HepG2 (cell line): Measurements from ENCODE around the gene SLC22A31. TPM values are rescaled to one million over a fixed set of nuclear protein-coding genes. Genes with fewer than 3 reads are reported as not detected.

Source experiments
- CBFB ChIP-seq: sonication (generic); formaldehyde crosslinking; IDR thresholded peaks from 2 replicates; pipeline ENCODE4 v1.4.0; 2020; ENCODE audit warnings: missing genetic modification reagents
- CEBPG ChIP-seq: IDR thresholded peaks from 2 replicates; pipeline ENCODE4 v1.6.1; 2016
- DMAP1 ChIP-seq: IDR thresholded peaks from 2 replicates; pipeline ENCODE4 v1.6.1; 2016
- DNMT3B ChIP-seq: conservative IDR thresholded peaks from 2 replicates; pipeline ENCODE4 v1.6.1; 2016; ENCODE audit warnings: missing biosample characterization, control low read depth
- EHMT2 ChIP-seq: fragments of 200-600 bp; sonication (generic); IDR thresholded peaks from 2 replicates; pipeline ENCODE4 v1.7.0; 2017; ENCODE audit warnings: antibody characterized with exemption, low read depth, low read length, borderline replicate concordance
- ELF4 ChIP-seq: sonication (generic); formaldehyde crosslinking; IDR thresholded peaks from 2 replicates; pipeline ENCODE4 v1.5.0; 2020; ENCODE audit warnings: missing genetic modification reagents, mild to moderate bottlenecking, moderate library complexity, borderline replicate concordance
- GLMP ChIP-seq: sonication (generic); formaldehyde crosslinking; IDR thresholded peaks from 2 replicates; pipeline ENCODE4 v1.9.0; 2021; ENCODE audit warnings: missing genetic modification reagents, mild to moderate bottlenecking, borderline replicate concordance
- HNRNPUL1 ChIP-seq: fragments of 200-400 bp; formaldehyde crosslinking; IDR thresholded peaks from 2 replicates; pipeline ENCODE4 v1.6.1; 2017; ENCODE audit warnings: low read depth, mild to moderate bottlenecking, low read length, moderate library complexity
- ISX ChIP-seq: sonication (generic); formaldehyde crosslinking; conservative IDR thresholded peaks from 2 replicates; pipeline ENCODE4 v1.5.0; 2020; ENCODE audit warnings: missing genetic modification reagents
- MAFG ChIP-seq: sonication (generic); formaldehyde crosslinking; IDR thresholded peaks from 2 replicates; pipeline ENCODE4 v1.5.1; 2020; ENCODE audit warnings: mild to moderate bottlenecking, missing genetic modification reagents
- MXD1 ChIP-seq: sonication (generic); formaldehyde crosslinking; IDR thresholded peaks from 2 replicates; pipeline ENCODE4 v1.4.0; 2020; ENCODE audit warnings: mild to moderate bottlenecking, missing genetic modification reagents
- NBN ChIP-seq: fragments of 450-650 bp; conservative IDR thresholded peaks from 2 replicates; pipeline ENCODE4 v1.6.1; 2017
- NCOA2 ChIP-seq: sonication (generic); formaldehyde crosslinking; IDR thresholded peaks from 2 replicates; pipeline ENCODE4 v1.8.0; 2022; ENCODE audit warnings: inconsistent platforms
- NFYC ChIP-seq: IDR thresholded peaks from 2 replicates; pipeline ENCODE4 v1.6.1; 2016; ENCODE audit warnings: missing genetic modification reagents, missing compliant biosample characterization
- RBFOX2 ChIP-seq: fragments of 200-400 bp; formaldehyde crosslinking; IDR thresholded peaks from 2 replicates; pipeline ENCODE4 v1.6.1; 2017; ENCODE audit warnings: low read depth, mild to moderate bottlenecking, low read length
- TBX3 ChIP-seq: fragments of 450-650 bp; IDR thresholded peaks from 2 replicates; pipeline ENCODE4 v1.6.1; 2017; ENCODE audit warnings: antibody characterized with exemption, mild to moderate bottlenecking, inconsistent platforms, borderline replicate concordance
- ZBTB44 ChIP-seq: sonication (generic); formaldehyde crosslinking; IDR thresholded peaks from 2 replicates; pipeline ENCODE4 v1.4.0; 2020; ENCODE audit warnings: missing genetic modification reagents
- ZMYM2 ChIP-seq: sonication (generic); formaldehyde crosslinking; IDR thresholded peaks from 2 replicates; pipeline ENCODE4 v1.8.0; 2022; ENCODE audit warnings: mild to moderate bottlenecking, missing genetic modification reagents
- ZNF143 ChIP-seq: sonication (generic); formaldehyde crosslinking; IDR thresholded peaks from 2 replicates; pipeline ENCODE4 v1.4.0; 2020; ENCODE audit warnings: missing genetic modification reagents
- ZNF20 ChIP-seq: sonication (generic); formaldehyde crosslinking; IDR thresholded peaks from 2 replicates; pipeline ENCODE4 v1.4.0; 2020; ENCODE audit warnings: mild to moderate bottlenecking, moderate library complexity, missing genetic modification reagents
- ZNF292 ChIP-seq: sonication (generic); formaldehyde crosslinking; IDR thresholded peaks from 2 replicates; pipeline ENCODE4 v1.8.1; 2022; ENCODE audit warnings: mild to moderate bottlenecking, low read depth, missing genetic modification reagents, borderline replicate concordance
- ZNF350 ChIP-seq: sonication (generic); formaldehyde crosslinking; IDR thresholded peaks from 2 replicates; pipeline ENCODE4 v1.4.0; 2020; ENCODE audit warnings: mild to moderate bottlenecking, low read depth, missing genetic modification reagents, borderline replicate concordance
- ZNF549 ChIP-seq: sonication (generic); formaldehyde crosslinking; IDR thresholded peaks from 2 replicates; pipeline ENCODE4 v1.5.0; 2020; ENCODE audit warnings: missing genetic modification reagents
- ZNF777 ChIP-seq: sonication (generic); formaldehyde crosslinking; IDR thresholded peaks from 2 replicates; pipeline ENCODE4 v1.4.0; 2020; ENCODE audit warnings: missing genetic modification reagents
- polyA plus RNA-seq, 8 experiments: library from polyadenylated mRNA; depleted of rRNA in 3 of 8; stranded (reverse) in 7 of 8; unstranded in 1 of 8; fragments of >200 nt; fragmentation: Illumina TruSeq in 4 of 8; extraction: Trizol in 4 of 8; gene quantifications; 2 replicates each; pipeline versions ENCODE4 v1.2.1 to v1.2.3, GENCODE V29; 2011 to 2016; ENCODE audit warnings: low read depth in 4 of 8, missing spikeins in 1 of 8, mixed read lengths in 1 of 8; ENCODE audit not compliant: insufficient read depth in 1 of 8
- total RNA-seq, 5 experiments: library from RNA; depleted of rRNA; stranded (reverse); fragments of >200 nt; fragmentation: Illumina TruSeq; extraction: Trizol; gene quantifications; 2 replicates each; pipeline ENCODE4 v1.2.3, GENCODE V29; 2016; ENCODE audit warnings: low read depth in 1 of 5
- TF ChIP-seq, protein P1 (sequence below): sonication (generic); formaldehyde crosslinking; IDR thresholded peaks from 2 replicates; pipeline ENCODE4 v1.5.0; 2020; ENCODE audit warnings: missing genetic modification reagents
- TF ChIP-seq, protein P2 (sequence below): IDR thresholded peaks from 2 replicates; pipeline ENCODE4 v1.6.1; 2016; ENCODE audit warnings: missing genetic modification reagents, missing compliant biosample characterization

The SLC22A31 gene
- total and polyA plus RNA-seq, 2 of the 13 experiments (the other 11 are each of a cell fraction or from before 2014, with no cell fraction given) = 67.3 to 83.3 TPM

DNA sequence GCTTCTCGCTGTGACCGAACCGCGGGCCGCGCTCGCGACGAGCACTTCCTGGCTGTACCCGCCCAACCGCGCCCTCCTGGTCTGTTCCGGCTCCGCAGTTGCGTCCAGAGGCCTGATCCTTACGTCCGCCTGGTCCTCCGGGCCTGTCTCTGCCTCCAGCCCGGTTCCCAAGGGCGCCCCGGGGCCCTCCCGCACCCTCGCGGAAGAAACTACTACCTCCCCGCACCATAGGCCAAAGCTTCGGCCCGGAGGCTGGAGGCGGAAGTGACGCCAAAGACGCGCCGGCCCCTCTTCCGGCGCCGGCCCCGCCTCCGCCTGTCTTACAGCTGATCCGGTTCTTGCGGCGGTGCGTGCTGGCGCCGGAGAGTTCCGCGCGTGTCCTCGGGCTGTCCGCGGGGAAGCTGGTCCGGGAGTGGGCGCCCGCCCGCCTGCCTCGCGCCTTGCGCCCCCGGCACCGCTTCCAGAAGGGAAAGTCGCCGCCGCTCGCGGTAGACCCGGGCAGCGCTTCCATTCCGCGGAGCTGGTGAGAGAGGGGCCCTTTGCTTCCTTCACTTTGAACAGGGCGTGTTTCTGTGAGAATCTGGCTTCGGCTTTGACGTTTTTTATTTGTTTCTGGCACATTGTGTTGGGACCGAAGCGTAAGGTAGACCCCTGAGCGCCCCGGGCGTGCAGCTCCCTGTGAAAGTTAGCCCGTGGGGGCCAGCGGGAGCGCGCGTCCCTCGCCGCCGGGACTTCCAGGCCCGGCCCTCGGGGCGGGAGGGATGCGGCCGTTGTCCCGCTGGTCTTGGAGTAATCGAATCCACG, 17.3 kb upstream of the SLC22A31 start, which contains the start of gene ZNF778 (continued):
- TF ChIP-seq ELF4 (peak; percentile 75; the same call in 1 of the 2 replicates), EHMT2 (no peak), GLMP (CRISPR knock-in tag) (no peak), NBN (no peak), MXD1 (CRISPR knock-in tag) (peak; percentile 95), ZNF549 (CRISPR knock-in tag) (peak; percentile 76; the same call in 1 of the 2 replicates), TBX3 (no peak), ISX (no peak; the same call in 1 of the 2 replicates), HNRNPUL1 (no peak), ZNF20 (0 out of 2 replicates have a peak, but pooled peaks have one; percentile 35), DNMT3B (CRISPR knock-in tag) (no peak), MAFG (CRISPR knock-in tag) (no peak), RBFOX2 (peak; percentile 98), CEBPG (CRISPR knock-in tag) (no peak; the same call in 1 of the 2 replicates), ZMYM2 (CRISPR knock-in tag) (no peak), ZNF143 (peak; percentile 15; the same call in 1 of the 2 replicates), NFYC (CRISPR knock-in tag) (0 out of 2 replicates have a peak, but pooled peaks have one; percentile 24), ZNF777 (peak; percentile 65; the same call in 1 of the 2 replicates), DMAP1 (CRISPR knock-in tag) (peak; percentile 63; the same call in 1 of the 2 replicates), ZNF350 (CRISPR knock-in tag) (peak; percentile 92), ZNF292 (CRISPR knock-in tag) (no peak), CBFB (CRISPR knock-in tag) (peak; percentile 85), ZBTB44 (peak; percentile 92), NCOA2 (CRISPR knock-in tag) (peak; percentile 55)
- TF ChIP-seq, protein P1, sequence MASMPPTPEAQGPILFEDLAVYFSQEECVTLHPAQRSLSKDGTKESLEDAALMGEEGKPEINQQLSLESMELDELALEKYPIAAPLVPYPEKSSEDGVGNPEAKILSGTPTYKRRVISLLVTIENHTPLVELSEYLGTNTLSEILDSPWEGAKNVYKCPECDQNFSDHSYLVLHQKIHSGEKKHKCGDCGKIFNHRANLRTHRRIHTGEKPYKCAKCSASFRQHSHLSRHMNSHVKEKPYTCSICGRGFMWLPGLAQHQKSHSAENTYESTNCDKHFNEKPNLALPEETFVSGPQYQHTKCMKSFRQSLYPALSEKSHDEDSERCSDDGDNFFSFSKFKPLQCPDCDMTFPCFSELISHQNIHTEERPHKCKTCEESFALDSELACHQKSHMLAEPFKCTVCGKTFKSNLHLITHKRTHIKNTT (CRISPR knock-in tag) = 0 out of 2 replicates have a peak, but pooled peaks have one; percentile 83
- TF ChIP-seq, protein P2, sequence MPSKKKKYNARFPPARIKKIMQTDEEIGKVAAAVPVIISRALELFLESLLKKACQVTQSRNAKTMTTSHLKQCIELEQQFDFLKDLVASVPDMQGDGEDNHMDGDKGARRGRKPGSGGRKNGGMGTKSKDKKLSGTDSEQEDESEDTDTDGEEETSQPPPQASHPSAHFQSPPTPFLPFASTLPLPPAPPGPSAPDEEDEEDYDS (CRISPR knock-in tag) = peak; percentile 76
